Subcutaneous abdominal adipose tissue (tissue), 5 donors: ENCODE results near the gene SLC17A8.

ENCODE experiments used
- H3K27ac ChIP-seq: one replicate; pipeline ENCODE4 v1.7.0; 2013; ENCODE audit warnings: low read depth, mild to moderate bottlenecking, inconsistent platforms, low read length, moderate library complexity
- H3K27me3 ChIP-seq, 5 donors: one replicate each; pipeline ENCODE4 v1.7.0; 2013; ENCODE audit warnings: low read length in 5 of 5, inconsistent platforms in 1 of 5; ENCODE audit not compliant: control insufficient read depth in 5 of 5, insufficient read depth in 4 of 5
- H3K36me3 ChIP-seq, 5 donors: one replicate each; pipeline ENCODE4 v1.7.0; 2013; ENCODE audit warnings: low read length in 5 of 5; ENCODE audit not compliant: control insufficient read depth in 5 of 5, insufficient read depth in 5 of 5
- H3K4me1 ChIP-seq, 5 donors: one replicate each; pipeline ENCODE4 v1.7.0; 2013; ENCODE audit warnings: low read length in 5 of 5, mild to moderate bottlenecking in 3 of 5, moderate library complexity in 1 of 5; ENCODE audit not compliant: control insufficient read depth in 5 of 5, insufficient read depth in 5 of 5
- H3K4me3 ChIP-seq, 5 donors: one replicate each; pipeline ENCODE4 v1.7.0; 2013; ENCODE audit warnings: low read length in 5 of 5, low read depth in 1 of 5
- H3K9ac ChIP-seq, 5 donors: one replicate each; pipeline ENCODE4 v1.7.0; 2013; ENCODE audit warnings: low read length in 5 of 5, mild to moderate bottlenecking in 4 of 5, moderate library complexity in 3 of 5
- H3K9me3 ChIP-seq, 5 donors: one replicate each; pipeline ENCODE4 v1.7.0; 2013; ENCODE audit warnings: low read length in 5 of 5; ENCODE audit not compliant: control insufficient read depth in 5 of 5
- donor health status: healthy.
- donor health status: healthy.
- donor health status: healthy.
- donor health status: healthy.
- donor health status: healthy.

SLC17A8 gene

GRCh38 chr12:100455896-100456295 is 99.0 kb downstream of the SLC17A8 start:
- no peak overlapping the region for H3K27ac ChIP-seq
- peaks cover 0 to 2% (median 0%) of the 10 kb centered on the region in 5 donors for H3K27me3 ChIP-seq
- peaks cover 0 to 4% (median 2%) of the 10 kb centered on the region in 5 donors for H3K4me1 ChIP-seq
- no peak overlapping the region for H3K9ac ChIP-seq
- no peaks in the 10 kb centered on the region for H3K9me3 ChIP-seq
- H3K36me3 ChIP-seq: no peaks in the 10 kb centered on the region
- no peak overlapping the region for H3K4me3 ChIP-seq

GRCh38 chr12:100458191-100458590 is 101.3 kb downstream of the SLC17A8 start:
- no peaks in the 10 kb centered on the region for H3K9me3 ChIP-seq
- H3K27me3 ChIP-seq: no peaks in the 10 kb centered on the region
- no peak overlapping the region for H3K4me3 ChIP-seq
- H3K4me1 ChIP-seq: peaks cover 0 to 4% (median 2%) of the 10 kb centered on the region in 5 donors
- H3K36me3 ChIP-seq: no peaks in the 10 kb centered on the region
- H3K9ac ChIP-seq: no peak overlapping the region
- no peak overlapping the region for H3K27ac ChIP-seq

GRCh38 chr12:100460702-100461101 is 103.8 kb downstream of the SLC17A8 start:
- H3K9ac ChIP-seq: no peak overlapping the region
- H3K4me1 ChIP-seq: no peaks in the 10 kb centered on the region
- H3K9me3 ChIP-seq: no peaks in the 10 kb centered on the region

GRCh38 chr12:100461330-100461973 is 104.6 kb downstream of the SLC17A8 start:
- no peak overlapping the region for H3K27ac ChIP-seq
- H3K36me3 ChIP-seq: no peaks in the 10 kb centered on the region
- H3K27me3 ChIP-seq: no peaks in the 10 kb centered on the region
- no peak overlapping the region for H3K9ac ChIP-seq
- no peaks in the 10 kb centered on the region for H3K4me1 ChIP-seq
- H3K4me3 ChIP-seq: no peak overlapping the region
- H3K9me3 ChIP-seq: no peaks in the 10 kb centered on the region

More at GRCh38 chr12:100460702-100461101, 103.8 kb downstream of the SLC17A8 start:
- no peaks in the 10 kb centered on the region for H3K36me3 ChIP-seq
- no peak overlapping the region for H3K4me3 ChIP-seq
- no peaks in the 10 kb centered on the region for H3K27me3 ChIP-seq
- no peak overlapping the region for H3K27ac ChIP-seq

- H3K9ac ChIP-seq: no peak overlapping the region
- H3K9me3 ChIP-seq: no peaks in the 10 kb centered on the region
- no peaks in the 10 kb centered on the region for H3K36me3 ChIP-seq
Observed at GRCh38 chr12:100463661-100464060, 106.8 kb downstream of the SLC17A8 start.

GRCh38 chr12:100464529-100464928 is 107.7 kb downstream of the SLC17A8 start:
- Histone ChIP-seq H3K27ac (no peak overlapping the region), H3K4me3 (no peak overlapping the region), H3K27me3 (no peaks in the 10 kb centered on the region), H3K9me3 (no peaks in the 10 kb centered on the region), H3K36me3 (no peaks in the 10 kb centered on the region), H3K9ac (no peak overlapping the region), H3K4me1 (no peaks in the 10 kb centered on the region)

More at GRCh38 chr12:100463661-100464060, 106.8 kb downstream of the SLC17A8 start:
- Histone ChIP-seq H3K4me3 (no peak overlapping the region), H3K27me3 (no peaks in the 10 kb centered on the region), H3K27ac (no peak overlapping the region), H3K4me1 (no peaks in the 10 kb centered on the region)

GRCh38 chr12:100468126-100468525 is 111.3 kb downstream of the SLC17A8 start:
- Histone ChIP-seq H3K27ac (no peak overlapping the region), H3K9me3 (no peaks in the 10 kb centered on the region), H3K9ac (no peak overlapping the region), H3K27me3 (no peaks in the 10 kb centered on the region), H3K36me3 (no peaks in the 10 kb centered on the region), H3K4me3 (no peak overlapping the region), H3K4me1 (no peaks in the 10 kb centered on the region)
